Fibroblast of peridontal ligament (primary cell): ENCODE measurements around the gene STPG1.
A peak's percentile ranks its signal among the peaks of the same experiment; 100 is the strongest.

Source experiments
- DNase-seq: peaks from one replicate; pipeline ENCODE4 v3.0.0-alpha.2; 2010; ENCODE audit errors: extremely low read depth

STPG1 gene

DNA sequence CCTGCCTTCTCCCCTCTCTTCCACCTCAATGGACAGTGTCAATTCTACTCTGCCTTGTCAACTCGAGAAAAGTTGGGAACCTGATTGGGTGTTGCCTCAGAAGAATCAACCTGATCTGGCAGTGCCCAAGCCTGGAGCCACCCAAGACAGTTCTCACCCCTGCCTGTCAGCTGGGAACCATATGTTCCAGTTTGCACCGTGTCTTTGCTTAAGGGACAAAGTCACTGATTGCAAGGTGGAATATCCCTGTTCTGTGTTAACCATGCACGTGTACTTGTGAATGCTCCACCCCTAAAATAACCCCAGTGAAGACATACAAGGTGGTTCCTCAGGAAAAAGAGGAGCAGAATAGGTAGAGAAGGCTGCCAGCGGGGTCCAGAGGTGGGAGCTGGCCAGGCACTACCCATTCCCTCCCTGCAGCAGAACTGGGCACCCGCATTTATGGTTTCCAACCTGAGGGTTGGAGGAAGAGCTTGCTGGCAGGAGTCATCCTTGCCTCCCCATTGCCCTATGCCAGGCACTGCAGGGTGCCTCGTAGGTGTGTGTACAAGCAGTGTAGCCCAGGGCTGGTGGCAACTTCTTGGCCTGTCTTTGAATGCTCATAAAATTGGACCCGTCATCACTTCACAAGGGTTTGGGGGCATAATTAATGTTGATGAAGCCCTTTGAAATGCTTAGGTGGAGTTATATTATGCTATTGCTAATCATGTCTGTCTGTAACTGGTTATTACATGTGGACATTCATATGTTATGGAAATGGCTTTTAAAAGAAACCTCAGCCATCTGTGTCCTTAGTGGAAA lies 13.4 kb upstream of the STPG1 start:
- DNase-seq = no peak

DNA sequence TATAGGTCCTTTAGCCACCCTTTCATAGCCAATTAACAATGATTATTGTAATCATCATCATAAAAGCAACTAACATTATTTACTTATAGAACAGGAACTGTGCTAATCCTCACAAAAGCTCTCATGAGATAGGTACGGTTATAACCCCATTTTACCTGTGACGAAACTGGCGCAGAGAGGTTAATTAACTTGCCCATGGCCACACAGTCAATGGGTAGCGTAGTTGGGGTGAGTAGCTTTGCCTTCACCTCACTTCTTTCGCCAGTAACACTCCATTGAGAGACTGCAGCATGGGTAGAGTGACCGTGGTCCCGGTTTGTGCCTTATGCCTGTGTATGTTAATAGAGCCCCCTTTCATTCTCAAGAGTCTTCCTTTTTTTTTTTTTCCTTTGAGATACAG lies 12.3 kb upstream of the STPG1 start:
- no peak for DNase-seq

DNA sequence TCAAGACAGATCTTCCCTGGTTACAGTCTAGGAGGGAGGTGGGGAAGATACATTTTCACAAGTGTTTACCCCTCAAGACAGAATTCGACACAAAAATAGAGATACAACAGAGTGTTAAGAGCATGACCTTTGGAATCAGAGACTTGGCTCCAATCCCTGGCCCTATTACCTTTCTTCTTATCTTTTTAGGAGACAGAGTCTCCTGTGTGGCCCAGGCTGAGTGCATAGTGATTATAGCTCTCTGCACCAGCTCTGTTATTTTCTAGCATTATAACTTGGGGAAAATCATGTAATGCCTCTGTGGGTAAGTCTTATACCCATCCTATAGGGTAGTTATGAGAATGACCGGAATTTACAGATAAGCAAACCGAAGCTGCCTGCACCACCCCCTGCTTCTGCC lies 11.9 kb upstream of the STPG1 start:
- DNase-seq = no peak

DNA sequence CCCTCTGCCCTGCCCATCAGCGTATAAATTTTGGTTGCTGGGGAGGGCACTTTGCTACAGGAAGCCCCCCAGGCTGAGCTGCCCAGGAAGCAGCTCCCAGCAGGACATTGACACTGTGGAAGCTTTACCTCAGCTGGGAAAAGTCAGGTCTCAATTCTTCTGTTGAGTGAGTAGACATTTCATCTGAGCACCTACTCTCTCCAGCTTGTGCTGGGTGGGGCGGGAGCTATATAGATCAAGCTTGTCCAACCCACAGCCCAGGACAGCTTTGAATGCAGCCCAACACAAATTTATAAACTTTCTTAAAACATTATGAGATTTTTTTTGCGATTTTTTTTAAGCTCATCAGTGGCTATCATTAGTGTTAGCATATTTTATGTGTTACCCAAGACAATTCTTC lies 11.4 kb upstream of the STPG1 start:
- no peak for DNase-seq

DNA sequence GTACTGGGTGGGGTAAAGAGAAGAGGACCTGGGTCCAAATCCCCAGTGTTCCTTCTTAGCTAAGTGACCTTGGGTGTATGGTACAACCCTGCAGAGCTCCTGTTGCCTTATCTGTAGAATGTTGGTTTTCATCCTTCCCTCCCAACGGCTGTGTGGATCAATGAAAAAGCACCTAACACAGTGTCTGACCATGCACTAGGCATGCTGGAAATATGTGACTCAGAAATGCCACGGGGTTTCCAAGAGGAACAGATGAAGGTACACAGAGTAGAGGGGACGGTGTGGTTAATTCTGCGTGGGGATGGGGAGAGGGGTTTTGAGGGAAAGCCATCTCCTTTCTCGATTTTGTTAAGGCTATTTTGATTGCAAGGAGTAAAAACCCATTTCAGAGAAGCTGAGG lies 10.6 kb upstream of the STPG1 start:
- no peak for DNase-seq

DNA sequence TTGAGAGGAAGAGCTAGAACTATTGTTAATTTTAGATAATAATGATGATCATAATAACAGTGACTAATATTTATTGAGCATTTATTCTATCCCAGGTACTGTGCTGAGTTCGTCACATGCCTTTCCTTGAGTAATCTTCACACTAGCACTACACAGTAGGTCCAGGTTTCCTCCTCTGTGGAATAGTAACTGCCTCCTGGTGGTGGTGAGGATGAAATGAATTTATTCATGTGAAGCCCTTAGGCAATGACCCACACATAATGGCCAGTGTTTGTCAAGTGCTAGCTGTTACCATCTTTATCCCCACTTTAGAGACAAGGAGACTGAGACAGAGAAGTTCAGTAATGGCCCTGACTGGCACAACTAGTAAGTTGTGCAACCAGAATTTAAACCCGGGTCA lies 7.9 kb upstream of the STPG1 start:
- DNase-seq = no peak

DNA sequence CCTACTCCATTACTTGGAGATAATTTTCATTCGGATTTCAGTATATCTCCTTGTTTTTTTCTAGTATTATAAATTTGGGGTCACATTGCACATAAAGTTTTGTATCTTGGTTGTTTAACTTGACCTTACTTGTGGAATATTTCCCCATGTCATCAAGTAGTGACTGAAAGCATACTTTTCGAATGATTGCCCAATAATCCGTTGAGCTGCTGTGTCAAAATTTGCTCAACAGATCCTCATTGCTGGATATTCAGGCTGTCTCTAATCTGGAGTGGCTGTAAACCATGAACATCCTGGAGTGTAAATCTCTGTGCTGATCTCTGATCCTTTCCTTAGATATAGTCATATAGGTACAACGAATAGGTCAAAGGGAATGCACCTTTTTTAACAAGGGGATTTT lies 7.0 kb upstream of the STPG1 start:
- no peak for DNase-seq

DNA sequence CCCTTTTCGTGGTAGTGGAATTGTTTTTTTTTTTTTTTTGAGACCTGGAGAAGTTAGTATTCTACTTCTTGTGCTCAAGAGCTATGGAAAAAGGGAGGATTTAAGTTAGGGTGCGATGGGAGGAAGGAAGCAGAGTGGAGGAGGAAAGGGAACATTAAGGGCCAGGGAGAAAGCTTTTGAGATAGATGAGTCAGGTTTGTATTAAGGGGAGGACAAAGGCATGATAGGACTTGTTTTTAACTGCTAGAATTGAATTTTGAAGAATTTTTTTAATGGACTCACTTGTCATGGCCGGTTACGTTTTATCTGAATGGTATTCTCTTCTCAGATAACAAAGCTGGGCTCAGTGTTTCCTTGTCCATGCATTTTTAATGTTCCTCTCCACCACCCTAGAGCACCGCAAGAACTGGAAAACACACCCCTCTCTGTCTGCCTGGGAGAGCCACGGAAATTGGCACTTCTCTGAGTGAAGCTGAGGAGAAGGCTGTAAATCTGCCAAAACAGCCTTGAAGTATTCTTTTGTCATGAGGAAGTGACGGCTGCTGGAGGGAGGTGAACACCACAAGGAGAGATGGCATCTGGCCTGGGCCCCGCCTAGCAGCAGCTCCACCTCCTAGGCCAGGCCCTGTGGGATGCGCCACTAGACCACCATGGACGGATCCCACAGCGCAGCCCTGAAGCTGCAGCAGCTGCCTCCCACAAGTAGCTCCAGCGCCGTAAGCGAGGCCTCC lies 5.5 kb upstream of the STPG1 start:
- no peak for DNase-seq

DNA sequence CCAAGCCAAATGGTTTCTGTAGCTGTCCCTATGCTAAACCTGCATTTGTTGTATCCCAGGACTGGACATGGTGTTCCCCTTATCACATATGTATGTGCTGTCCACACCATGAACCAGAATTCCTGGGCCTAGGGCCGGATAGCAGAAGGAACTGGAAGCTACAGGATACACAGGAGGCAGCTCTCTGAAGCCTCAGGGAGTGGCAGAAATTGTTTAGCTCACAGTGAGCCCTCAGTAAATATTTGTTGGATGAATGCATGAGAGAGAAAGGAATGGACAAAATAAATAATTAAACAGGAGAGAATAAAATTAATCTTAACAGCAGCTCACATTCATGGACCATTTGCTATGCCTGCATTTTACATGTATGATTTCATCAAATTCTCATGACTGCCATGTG lies 4.1 kb upstream of the STPG1 start:
- DNase-seq = no peak

DNA sequence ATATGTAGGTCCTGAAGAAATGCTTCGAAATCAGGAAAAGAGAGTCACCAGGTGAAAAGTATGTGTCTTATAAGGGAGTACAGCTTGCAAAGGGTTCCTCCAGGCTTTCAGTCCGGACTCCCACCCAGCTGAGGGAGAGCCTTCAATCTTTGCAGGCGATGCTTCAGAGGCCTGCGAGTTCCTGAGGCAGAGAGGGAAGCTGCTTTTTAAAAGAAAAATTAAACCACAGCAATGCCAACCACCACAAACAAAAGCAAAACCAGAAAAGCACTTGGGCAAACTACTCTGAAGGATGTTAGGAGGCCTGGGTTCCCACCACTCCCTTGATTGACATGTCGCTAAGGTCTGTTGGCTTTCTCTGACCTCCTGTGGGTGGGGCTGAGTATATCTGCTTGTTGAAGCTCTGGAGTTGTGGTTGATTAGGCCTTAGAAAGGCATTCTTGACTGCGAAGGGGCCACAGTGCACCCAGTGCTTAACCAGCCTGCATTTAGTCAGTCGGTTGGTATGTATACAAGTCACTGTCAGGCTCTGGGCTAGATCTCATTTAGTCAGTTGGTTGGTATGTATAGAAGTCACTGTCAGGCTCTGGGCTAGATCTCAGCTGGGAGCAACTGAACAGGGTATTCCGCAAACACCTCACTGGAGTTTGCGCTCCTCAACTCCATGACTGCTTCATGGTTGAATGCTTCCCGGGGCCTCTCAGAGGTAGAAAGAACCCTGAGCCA lies 3.2 kb upstream of the STPG1 start:
- DNase-seq = peak; percentile 97

DNA sequence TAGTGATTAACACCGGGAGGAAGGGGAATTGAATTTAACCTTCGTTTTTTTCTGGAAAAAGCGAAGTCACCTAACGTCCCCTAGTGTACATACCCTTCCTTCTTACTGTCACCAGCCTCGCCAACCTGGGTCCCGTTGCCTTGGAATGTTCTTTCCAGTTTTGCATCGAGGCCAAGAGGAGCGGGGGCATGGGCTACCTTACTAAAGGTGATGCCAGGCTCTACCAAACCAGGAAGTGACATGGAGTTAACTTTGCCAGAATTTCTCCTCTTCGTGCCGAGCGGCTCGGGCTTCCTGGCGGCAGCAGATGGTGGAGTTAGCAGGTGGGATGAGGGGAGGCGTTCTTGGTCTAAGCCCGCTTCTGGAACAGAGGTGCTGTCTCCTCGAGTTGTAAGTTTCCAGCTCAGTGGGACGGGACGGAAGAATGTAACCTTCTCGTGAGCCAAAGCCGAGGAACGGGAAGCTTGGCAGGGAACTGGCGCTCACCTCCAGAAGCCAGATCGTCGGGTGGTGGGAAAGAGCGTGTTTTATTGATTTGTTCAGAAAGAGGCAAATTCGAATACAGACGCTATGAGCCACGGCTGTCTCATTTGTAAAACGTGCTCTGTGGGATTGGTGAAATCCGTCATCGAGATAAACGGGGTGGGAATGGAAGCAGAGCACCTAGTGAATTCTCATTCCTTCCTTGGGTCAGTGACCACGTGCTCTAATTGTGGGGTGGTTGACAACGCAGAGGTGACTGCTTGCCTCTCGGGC lies 2.5 kb upstream of the STPG1 start:
- no peak for DNase-seq

DNA sequence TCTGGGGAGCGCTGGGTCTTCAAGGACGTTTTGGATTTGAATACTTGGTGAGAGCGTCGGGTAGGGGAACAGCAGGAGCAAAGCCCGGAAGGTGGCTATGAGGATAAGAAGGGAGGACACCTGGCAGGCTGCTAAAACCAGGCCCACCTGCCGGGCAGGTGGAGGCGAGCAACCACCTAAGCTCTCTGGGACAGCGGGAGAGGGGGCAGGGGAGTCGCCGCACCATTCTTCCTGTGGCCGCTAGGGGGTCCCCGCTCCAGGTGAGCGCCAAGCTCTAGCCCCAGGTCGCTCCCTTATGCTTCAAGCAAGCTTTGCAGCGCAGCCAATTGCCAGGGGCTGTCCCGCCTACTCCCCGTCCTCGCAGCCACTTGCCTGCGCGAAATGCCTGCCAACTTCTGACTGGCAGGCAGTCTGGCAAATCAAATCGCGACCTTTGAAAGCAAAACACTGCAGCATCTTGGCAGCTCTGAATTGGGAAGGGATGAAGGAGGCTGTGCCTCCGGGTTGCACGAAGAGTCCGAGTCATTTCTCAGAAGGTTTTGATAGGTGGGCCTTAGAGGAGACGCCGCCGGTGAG lies 1.8 kb upstream of the STPG1 start, which contains the start of gene NIPAL3:
TSS of gene NIPAL3 (plus strand) at position 469 of the 576 bp plus-strand sequence. CDS start 3,746 bp downstream, outside the sequence.
- DNase-seq = peak; percentile 99

DNA sequence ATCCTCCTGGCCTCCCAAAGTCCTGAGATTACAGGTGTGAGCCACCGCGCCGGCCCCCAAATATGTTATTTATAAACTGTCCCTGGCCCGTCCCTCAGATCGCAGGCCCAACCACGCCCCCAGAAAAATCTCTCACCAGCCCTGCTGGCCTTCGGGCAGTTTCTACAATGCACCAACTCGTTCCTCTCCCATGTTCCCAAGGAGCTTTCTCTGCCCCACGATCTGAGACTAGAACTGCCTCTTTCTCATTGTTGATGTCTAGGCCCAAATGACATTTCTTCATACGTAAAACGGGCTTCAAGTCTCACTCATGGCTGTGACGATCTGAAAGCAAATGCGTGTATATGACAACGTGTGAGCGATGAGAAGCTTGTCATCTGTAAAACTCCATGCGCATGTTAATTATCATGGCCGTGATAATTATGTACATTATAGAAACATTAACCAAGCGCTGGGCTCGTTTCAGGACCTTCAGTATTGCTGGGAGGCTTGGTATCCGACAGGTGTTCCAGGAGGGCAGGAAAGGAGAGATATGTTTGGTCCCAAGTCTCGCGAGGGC lies 1.3 kb upstream of the STPG1 start:
- DNase-seq = no peak

DNA sequence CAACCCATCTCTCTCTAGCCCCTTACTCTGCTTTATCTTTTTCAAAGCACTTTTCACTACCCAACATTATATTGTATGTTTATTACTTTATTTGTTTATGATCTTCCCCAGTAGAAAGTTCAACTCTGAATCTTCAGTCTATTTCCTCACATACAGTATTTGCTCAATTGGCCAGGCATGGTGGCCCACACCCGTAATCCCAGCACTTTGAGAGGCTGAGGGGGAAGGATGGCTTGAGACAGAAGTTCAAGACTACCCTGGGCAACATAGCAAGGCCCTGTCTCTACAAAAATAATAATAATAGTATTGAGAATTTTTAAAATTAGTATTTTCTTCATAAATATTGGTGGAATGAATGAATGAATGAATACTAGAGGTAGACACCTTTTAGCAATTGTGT lies 1.2 kb downstream of the STPG1 start:
- no peak for DNase-seq

DNA sequence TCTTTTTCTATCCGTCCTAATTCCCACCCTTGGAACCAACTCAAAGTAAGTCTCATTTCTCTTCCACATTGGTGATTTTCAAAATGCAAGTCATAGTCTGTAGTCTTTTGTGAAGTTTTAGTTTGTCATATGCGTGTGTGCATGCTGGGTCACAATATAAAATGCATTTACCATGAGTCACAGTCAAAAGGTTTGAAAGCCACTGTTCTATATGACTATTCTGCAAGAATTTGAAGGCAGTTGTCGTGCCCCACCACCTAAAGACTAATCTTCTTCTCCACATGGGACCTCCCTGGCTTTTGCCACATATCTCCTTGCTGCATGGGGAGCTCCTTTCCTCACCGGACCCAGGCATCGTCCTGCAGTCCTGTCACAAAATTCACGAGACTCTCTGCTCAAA lies 1.6 kb downstream of the STPG1 start:
- no peak for DNase-seq

DNA sequence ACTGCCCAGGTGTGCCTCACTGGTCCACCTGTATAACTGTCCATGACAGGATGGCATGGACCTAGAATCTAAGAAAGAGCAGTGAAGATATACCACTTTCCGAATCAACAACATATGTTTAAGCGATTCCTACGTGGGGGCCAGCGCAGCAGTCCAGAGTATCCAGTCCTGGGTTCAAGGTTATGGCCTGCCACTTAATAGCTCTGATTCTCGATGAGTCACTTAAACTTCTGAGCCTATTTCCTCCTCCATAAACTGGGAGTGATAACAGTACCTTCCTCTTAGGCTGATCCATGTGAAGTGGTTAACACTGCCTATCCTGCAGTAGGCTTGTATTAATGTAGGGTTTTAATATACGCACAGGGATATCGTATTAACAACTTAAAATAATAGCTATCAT lies 2.8 kb downstream of the STPG1 start:
- DNase-seq = no peak

DNA sequence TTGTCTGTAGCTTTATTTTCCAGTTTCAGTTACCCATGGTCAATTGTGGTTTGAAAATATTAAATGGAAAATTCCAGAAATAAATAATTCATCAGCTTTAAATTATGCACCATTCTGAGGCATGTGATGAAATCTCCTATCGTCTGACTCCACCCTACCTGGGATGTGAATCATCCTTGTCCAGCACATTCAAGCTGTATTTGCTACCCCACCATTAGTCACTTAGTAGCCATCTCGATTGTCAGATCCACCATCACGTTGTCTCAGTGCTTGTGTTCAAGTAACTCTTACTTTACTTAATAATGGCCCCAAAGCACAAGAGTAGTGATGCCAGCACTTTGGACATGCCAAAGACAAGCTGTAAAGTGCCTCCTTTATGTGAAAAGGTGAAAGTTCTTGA lies 4.0 kb downstream of the STPG1 start:
- DNase-seq = no peak

DNA sequence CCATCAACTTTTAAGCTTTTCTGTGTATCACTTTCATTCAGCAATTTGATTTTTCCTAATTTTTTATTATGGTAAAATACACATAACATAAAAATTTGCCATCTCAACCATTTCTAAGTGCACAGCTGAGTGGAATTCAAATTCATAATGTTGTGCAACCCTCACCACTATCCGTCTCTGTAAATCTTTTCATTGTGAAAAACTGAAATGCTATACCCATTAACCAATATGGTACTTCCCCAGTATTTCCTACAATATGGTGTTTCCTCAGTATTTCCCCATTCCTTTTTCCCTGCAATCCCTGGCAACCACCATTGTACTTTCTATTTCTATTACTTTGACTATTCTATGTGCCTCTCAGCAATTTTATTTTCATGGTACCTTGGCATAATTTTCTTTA lies 6.8 kb downstream of the STPG1 start:
- DNase-seq = no peak

DNA sequence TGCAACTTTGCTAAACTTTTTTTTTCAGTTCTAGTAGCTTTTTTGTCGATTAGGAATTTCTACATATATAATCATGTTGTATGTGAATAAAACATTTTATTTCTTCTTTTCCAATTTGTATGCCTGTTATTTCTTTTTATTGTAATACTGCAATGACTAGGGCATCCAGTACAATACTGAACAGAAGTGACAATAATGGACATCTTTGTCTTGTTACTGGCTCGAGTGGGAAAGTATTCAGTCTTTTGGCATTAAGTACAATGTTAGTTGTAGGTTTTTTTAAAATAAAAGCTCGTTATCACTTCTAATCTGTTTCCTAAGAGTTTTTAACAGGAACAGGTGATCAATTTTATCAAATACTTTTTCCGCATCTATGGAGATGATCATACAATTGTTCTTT lies 9.8 kb downstream of the STPG1 start:
- no peak for DNase-seq

DNA sequence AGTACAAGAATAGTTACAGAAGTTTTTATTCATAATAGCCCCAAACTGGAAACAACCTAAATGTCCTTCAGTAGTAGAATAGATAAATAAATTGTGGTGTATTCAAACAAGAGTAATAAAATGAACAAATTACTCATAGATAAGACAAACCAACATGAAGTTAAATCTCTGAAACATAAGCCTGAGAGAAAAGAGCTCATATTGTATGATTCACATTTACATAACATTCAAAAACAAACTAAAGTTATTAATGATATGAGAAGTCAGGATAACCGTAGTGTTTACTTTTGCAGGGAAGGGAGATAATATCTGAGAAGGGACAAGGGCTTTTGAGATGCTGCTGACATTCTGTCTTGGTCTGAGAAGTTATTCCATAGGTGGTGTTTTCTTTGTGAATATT lies 13.5 kb downstream of the STPG1 start:
- DNase-seq = no peak

DNA sequence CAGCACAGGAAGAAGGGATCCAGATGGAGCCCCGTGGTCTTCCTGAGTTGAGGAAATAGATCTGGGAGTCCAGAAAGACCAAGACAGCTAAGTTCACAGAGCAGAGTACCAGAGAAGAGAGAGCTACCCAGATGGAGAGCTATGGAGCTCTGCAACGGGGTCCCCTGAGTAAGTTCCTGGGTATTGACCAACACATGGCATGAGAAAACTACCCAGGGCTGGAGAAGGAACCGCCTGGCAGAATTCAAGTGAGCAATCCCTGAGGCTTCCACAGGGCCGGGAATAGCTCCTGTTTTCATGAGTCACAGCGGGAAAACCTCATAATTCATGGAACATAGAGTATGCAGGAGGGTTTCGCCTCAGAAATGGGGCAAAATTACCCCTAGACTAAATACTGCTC lies 19.7 kb downstream of the STPG1 start:
- peak; percentile 83 for DNase-seq
